SK-N-MC (cell line): ENCODE data around the gene LRRC23.
"Not testable (repeated sequence)": the region's sequence is repeated elsewhere in the genome, so short reads cannot be mapped to it uniquely, and the experiment has no call there.

ENCODE experiments used
- DNase-seq: peaks from one replicate; pipeline ENCODE4 v3.0.0-alpha.2; 2011; ENCODE audit warnings: low read depth, low spot score
- H3K27ac ChIP-seq: fragments of 200-600 bp; sonication (generic); 2 replicates; pipeline ENCODE4 v1.5.1; 2016; ENCODE audit warnings: mixed run types
- H3K36me3 ChIP-seq: fragments of 200-600 bp; sonication (generic); 2 replicates; pipeline ENCODE4 v1.6.1; 2017; ENCODE audit warnings: antibody characterized with exemption, low read length, mixed read lengths; ENCODE audit not compliant: insufficient read depth
- H3K4me3 ChIP-seq: fragments of 200-600 bp; sonication (generic); 2 replicates; pipeline ENCODE4 v1.5.1; 2016
- H3K9ac ChIP-seq: fragments of 200-600 bp; sonication (generic); 2 replicates; pipeline ENCODE4 v1.8.0; 2017; ENCODE audit warnings: mixed run types, mixed read lengths; ENCODE audit not compliant: insufficient read length
- H3K9me3 ChIP-seq: fragments of 200-600 bp; sonication (generic); 2 replicates; pipeline ENCODE4 v1.6.1; 2017; ENCODE audit warnings: low read depth, mild to moderate bottlenecking, antibody characterized with exemption, low read length, moderate library complexity, mixed read lengths
- EZH2 ChIP-seq: fragments of 200-600 bp; sonication (generic); IDR thresholded peaks from one replicate; pipeline ENCODE4 v1.6.1; 2017; ENCODE audit warnings: antibody characterized with exemption
- FOXP2 ChIP-seq: optimal IDR thresholded peaks from 2 replicates; pipeline ENCODE3; 2011; ENCODE audit warnings: mild to moderate bottlenecking, moderate library complexity; ENCODE audit not compliant: insufficient read depth; ENCODE audit errors: extremely low read length, control extremely low read depth
- POLR2AphosphoS5 ChIP-seq: IDR thresholded peaks from 2 replicates; pipeline ENCODE4 v1.6.1; 2012; ENCODE audit warnings: mild to moderate bottlenecking, low read depth, low read length, borderline replicate concordance

The LRRC23 gene

DNA sequence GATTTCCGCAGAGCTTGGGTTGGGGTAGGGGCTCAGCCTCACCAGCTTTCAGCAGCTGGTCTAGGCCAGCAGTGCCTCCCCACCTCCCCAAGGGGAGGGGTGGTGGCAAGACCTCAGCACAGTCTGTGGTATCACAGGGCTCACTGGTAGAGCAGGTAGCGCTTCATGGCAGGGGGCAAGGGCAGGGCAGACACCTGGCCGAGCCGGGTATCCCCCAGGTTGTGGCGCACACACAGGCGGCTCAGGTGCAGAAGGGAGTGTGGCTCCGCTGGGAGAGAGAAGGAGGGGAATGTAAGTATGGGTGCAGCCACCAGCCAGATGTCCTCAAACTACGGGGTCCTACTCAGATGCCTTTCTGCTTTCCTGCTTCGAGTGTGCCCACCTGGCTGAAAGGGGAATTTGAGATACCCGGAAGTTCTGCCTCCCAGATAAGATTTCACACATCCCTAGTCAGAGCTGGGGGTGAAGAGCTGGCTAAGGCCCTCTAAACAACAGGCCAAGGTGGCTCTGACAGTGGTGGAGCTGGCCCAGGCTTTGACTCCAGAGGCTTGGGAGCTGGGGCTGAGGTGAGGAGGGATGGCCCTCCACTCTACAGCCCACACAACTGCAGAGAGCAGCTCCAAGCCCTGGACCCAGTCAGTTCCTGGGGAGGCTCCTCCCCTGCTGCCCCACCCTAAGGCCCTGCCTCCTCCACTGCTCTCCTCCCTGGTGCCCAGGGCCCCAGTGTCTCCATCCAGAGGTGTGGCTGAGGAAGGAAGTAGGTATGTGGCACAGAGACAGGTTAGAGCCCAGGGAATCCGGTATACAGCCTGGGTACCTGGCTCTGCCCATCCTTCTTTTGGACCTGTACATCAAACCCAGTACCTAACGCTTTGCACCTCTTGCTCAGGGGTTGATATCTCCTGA, 33.3 kb upstream of the LRRC23 start:
- TF ChIP-seq POLR2AphosphoS5 (peak; percentile 72), EZH2 (no peak)
- no peak overlapping the region; the same call in 1 of the 2 replicates for H3K4me3 ChIP-seq
- peaks cover 21% of the 10 kb centered on the region for H3K36me3 ChIP-seq
- peak overlapping the region; percentile 42; the same call in 1 of the 2 replicates for H3K27ac ChIP-seq
- no peak for DNase-seq
- H3K9ac ChIP-seq: no peak overlapping the region
- no peaks in the 10 kb centered on the region for H3K9me3 ChIP-seq

DNA sequence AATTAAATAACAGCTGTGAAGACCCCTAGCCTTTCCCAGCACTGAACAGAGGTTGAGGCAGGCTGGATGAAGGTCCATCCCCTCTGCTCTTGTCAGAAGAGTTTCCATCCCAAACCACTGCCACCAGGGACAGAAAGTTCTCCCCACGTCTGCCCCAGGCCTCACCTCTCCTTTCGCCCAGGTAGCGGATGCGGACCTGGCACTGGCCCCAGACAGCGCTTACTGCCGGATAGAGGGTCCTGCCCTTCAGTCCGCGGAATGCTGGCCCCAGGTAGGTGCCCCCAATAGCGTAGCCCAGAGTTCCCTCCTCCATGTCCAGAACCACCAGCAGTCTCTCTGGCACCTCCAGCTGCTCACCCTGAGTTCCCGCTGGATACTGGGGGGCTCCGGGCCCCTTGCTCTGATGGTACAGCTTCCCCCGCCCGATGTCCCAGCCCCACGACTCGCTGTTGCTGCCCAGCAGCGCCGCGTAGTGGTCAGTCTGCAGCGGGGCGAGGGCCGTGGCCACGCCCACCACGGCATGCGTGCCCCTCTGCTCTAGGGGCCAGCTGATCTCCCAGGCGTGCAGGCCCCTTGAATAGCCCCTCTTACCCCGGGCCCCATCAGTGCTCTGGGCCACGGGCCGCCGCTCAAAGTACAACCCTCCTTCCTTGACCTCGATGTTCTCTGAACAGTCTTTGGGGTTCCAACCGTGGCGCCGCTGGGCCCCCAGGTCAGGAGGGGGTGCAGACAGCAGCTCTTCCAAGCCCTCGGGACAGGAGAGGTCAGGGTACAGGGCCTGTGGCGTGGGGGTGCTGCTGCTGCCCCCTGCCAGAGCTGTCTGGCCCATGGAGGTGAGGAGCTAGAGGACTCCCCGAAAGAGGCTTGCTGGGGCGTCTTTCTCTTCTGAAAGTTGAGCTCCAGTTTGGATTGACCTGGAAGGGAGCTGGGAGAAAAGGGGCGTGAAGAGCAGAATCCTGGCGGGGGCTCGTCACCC, 32.3 kb upstream of the LRRC23 start:
- DNase-seq: no peak
- Histone ChIP-seq H3K4me3 (peak overlapping the region; percentile 93), H3K9me3 (no peaks in the 10 kb centered on the region), H3K9ac (peak overlapping the region; percentile 85), H3K27ac (peak overlapping the region; percentile 42; the same call in 1 of the 2 replicates), H3K36me3 (peaks cover 21% of the 10 kb centered on the region)
- no peak for TF ChIP-seq EZH2
- TF ChIP-seq FOXP2: no peak
- TF ChIP-seq POLR2AphosphoS5: peak; percentile 51; the same call in 1 of the 2 replicates

- Histone ChIP-seq H3K36me3 (peaks cover 21% of the 10 kb centered on the region), H3K4me3 (peak within 1 kb of the TSS; percentile 93), H3K9ac (peak within 1 kb of the TSS; percentile 85), H3K27ac (peak within 1 kb of the TSS; percentile 46; the same call in 1 of the 2 replicates), H3K9me3 (no peaks in the 10 kb centered on the region)
- TF ChIP-seq EZH2 (no peak), FOXP2 (no peak), POLR2AphosphoS5 (peak; percentile 78)
- no peak for DNase-seq
Observed at GRCh38 chr12:6873094-6874014, 31.3 kb upstream of the LRRC23 start, which contains the start of gene SPSB2. Gene SPSB2, minus strand, starts transcription at chr12:6873303. Its CDS starts 402 bp downstream, at chr12:6872901.

DNA sequence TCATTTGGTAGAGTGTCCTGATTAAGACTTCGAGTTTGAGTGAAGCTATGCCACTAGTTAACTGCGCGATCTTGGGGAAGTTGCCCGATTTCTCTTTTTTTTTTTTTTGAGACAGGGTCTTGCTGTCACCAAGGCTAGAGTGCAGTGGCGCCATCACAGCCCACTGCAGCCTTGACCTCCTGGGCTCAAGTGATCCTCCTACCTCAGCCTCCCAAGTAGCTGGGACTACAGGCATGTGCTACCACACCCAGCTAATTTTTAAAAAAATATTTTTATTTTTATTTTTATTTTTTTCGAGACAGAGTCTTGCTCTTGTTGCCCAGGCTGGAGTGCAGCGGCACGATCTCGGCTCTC, 30.6 kb upstream of the LRRC23 start:
- Histone ChIP-seq H3K4me3 (peak overlapping the region; percentile 93), H3K27ac (peak overlapping the region; percentile 46; the same call in 1 of the 2 replicates), H3K36me3 (peaks cover 21% of the 10 kb centered on the region), H3K9ac (peak overlapping the region; percentile 62)
- DNase-seq, H3K9me3 ChIP-seq: not testable (repeated sequence)

DNA sequence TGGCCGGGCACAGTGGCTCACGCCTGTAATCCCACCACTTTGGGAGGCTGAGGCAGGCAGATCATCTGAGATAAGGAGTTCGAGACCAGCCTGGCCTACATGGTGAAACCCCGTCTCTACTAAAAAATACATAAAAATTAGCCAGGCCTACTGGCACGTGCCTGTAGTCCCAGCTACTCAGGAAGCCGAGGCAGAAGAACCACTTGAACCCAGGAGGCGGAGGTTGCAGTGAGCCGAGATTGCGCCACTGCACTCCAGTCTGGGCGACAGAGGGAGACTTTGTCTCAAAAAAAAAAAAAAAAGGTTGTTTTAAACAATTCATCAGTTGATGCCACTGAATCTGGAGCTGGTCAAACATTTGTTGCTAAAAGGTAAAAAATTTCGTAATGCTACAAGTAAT, 24.8 kb upstream of the LRRC23 start:
- H3K9me3 ChIP-seq, DNase-seq, H3K27ac ChIP-seq, H3K36me3 ChIP-seq, H3K4me3 ChIP-seq, H3K9ac ChIP-seq: not testable (repeated sequence)

DNA sequence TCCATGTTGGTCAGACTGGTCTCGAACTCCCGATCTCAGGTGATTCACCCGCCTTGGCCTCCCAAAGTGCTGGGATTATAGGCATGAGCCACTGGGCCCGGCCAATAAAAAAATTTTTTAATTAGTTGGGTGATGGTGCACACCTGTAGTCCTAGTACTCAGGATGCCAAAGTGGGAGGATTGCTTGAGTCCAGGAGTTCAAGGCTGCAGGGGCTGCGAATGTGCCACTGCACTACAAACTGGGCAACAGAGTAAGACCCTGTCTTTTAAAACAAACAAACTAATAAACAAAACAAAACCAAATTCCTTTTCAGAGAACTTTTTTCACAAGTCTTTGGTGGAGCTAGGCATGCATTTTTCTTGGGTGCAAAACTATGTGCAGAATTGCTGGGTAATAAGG, 21.4 kb upstream of the LRRC23 start:
- DNase-seq: no peak
- no peak overlapping the region for H3K9ac ChIP-seq
- H3K9me3 ChIP-seq: no peaks in the 10 kb centered on the region
- no peak overlapping the region for H3K4me3 ChIP-seq
- TF ChIP-seq EZH2: no peak
- TF ChIP-seq FOXP2: no peak
- TF ChIP-seq POLR2AphosphoS5: no peak
- no peaks in the 10 kb centered on the region for H3K36me3 ChIP-seq
- no peak overlapping the region for H3K27ac ChIP-seq

GRCh38 chr12:6883683-6884082, 20.9 kb upstream of the LRRC23 start:
- TF ChIP-seq POLR2AphosphoS5 (no peak), EZH2 (no peak), FOXP2 (no peak)
- Histone ChIP-seq H3K4me3 (no peak overlapping the region), H3K27ac (no peak overlapping the region), H3K9ac (no peak overlapping the region), H3K36me3 (no peaks in the 10 kb centered on the region), H3K9me3 (no peaks in the 10 kb centered on the region)
- DNase-seq: no peak

DNA sequence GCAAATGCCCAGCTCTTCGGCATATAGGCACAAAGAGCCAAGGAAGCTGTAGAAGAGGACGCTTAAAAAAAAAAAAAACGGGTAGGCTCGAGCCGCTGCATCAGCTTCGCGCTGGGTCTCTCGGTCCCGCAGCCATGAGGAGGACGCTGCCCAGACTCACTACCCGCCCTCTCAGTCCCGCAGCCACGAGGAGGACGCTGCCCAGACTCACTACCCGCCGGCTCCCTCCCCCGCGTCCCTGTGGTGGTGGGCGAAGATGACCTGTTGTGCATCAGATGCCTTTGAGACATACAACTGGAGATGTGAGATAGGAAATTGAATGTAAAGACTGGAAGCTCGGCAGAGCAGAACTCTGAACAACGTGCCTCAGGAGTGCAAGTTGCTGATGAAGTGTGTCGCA, 20.1 kb upstream of the LRRC23 start:
- H3K36me3 ChIP-seq: no peaks in the 10 kb centered on the region
- H3K4me3 ChIP-seq: no peak overlapping the region
- no peak overlapping the region for H3K9ac ChIP-seq
- TF ChIP-seq EZH2 (no peak), POLR2AphosphoS5 (no peak), FOXP2 (no peak)
- no peak for DNase-seq
- no peaks in the 10 kb centered on the region for H3K9me3 ChIP-seq
- no peak overlapping the region for H3K27ac ChIP-seq

DNA sequence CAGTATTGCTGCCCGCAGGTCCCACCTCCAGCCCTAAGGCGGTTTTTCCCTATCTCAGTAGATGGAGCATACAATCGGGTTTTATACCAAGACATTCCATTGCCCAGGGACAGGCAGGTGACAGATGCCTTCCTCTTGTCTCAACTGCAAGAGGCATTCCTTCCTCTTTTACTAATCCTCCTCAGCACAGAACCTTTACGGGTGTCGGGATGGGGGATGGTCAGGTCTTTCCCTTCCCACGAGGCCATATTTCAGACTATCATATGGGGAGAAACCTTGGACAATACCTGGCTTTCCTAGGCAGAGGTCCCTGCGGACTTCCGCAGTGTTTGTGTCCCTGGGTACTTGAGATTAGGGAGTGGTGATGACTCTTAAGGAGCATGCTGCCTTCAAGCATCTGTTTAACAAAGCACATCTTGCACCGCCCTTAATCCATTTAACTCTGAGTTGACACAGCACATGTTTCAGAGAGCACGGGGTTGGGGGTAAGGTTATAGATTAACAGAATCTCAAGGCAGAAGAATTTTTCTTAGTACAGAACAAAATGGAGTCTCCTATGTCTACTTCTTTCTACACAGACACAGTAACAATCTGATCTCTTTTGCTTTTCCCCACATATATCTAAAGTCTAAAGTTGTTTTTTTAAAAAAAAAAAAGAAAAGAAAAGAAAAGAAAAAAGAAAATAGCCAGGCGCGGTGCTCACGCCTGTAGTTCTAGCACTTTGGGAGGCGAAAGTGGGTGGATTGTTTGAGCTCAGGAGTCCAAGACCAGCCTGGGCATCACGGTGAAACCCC, 18.2 kb upstream of the LRRC23 start:
- H3K9me3 ChIP-seq, DNase-seq, H3K9ac ChIP-seq, H3K4me3 ChIP-seq, H3K36me3 ChIP-seq: not testable (repeated sequence)
- H3K27ac ChIP-seq: peak overlapping the region; percentile 65; the same call in 1 of the 2 replicates
